Skeletal muscle satellite cell (primary cell): ENCODE results near the gene RFX2.
"Not testable (repeated sequence)": the region's sequence is repeated elsewhere in the genome, so short reads cannot be mapped to it uniquely, and the experiment has no call there.

Experiments used
- H3K27me3 ChIP-seq: 2 replicates; pipeline ENCODE4 v1.7.0; 2013; ENCODE audit warnings: low read length; ENCODE audit not compliant: control insufficient read depth, insufficient read depth
- H3K36me3 ChIP-seq: 2 replicates; pipeline ENCODE4 v1.7.0; 2013; ENCODE audit warnings: mild to moderate bottlenecking, control low read depth, low read length; ENCODE audit not compliant: insufficient read depth
- H3K4me1 ChIP-seq: 2 replicates; pipeline ENCODE4 v1.7.0; 2013; ENCODE audit warnings: low read length; ENCODE audit not compliant: control insufficient read depth, insufficient read depth
- H3K4me2 ChIP-seq: 2 replicates; pipeline ENCODE4 v1.7.0; 2013; ENCODE audit warnings: mild to moderate bottlenecking, low read length
- H3K4me3 ChIP-seq: 2 replicates; pipeline ENCODE4 v1.7.0; 2013; ENCODE audit warnings: low read length
- H3K9ac ChIP-seq: 2 replicates; pipeline ENCODE4 v1.7.0; 2013; ENCODE audit warnings: mild to moderate bottlenecking, low read depth, low read length, moderate library complexity
- H3K9me3 ChIP-seq: replicated peaks from 2 replicates; pipeline ENCODE4 v1.7.0; 2013; ENCODE audit warnings: mild to moderate bottlenecking, control low read depth, low read length

Gene RFX2

DNA sequence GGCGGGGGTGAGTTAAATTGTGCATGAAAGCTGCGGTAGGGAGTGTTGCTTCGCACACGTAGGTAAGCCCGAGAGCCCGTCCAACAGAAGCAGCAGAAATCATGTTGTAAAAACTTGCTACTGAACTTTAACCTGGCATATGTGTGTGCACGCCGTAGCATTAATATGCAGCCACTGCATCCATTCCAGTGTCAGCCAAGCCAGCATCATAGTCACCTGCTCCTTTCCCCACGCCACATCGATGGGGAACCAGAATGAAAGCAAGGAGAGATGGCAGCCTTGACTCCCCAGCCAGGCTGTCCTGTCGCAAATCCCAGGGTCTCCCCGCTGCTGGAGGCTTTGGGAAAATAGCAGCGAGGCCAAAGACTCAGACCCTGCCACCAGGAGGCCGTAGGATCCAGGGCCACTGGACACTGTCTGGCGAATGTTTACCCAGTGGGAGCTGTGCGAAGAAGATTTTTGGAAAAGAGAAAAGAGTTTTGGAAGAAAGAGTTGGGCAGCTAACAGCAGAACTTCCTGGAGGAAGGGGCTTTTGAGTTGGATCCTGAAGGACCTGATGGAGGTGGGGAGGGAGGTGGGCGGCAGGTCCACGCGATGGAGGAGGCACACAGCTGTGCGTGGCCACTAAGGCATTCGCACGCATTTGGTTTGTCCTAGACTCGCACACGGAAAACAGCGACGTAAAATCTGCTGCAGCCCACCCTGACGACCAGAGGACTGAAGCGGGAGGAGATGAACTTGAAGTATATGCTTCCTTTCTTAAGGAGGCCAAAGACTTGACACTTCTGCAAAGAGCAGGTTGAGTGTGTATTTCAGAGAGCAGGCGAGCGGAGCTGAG lies 83.7 kb downstream of the RFX2 start:
- Histone ChIP-seq H3K27me3 (no peaks in the 10 kb centered on the region), H3K4me3 (no peak overlapping the region), H3K9me3 (no peaks in the 10 kb centered on the region), H3K4me2 (no peak overlapping the region), H3K36me3 (no peaks in the 10 kb centered on the region), H3K4me1 (peaks cover 18% of the 10 kb centered on the region), H3K9ac (no peak overlapping the region)

DNA sequence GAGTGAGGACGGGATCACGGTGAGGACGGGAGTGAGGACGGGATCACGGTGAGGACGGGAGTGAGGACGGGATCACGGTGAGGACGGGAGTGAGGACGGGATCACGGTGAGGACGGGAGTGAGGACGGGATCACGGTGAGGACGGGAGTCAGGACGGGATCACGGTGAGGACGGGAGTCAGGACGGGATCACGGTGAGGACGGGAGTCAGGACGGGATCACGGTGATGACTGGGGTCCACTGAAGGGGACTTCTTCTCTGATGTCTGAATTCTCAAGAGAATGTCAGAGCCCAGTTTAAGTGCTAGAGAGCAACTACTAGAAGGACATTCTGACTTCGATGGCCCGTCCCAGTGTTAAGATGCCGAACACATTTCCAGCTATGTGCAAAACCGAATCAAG lies 85.5 kb downstream of the RFX2 start:
- H3K9me3 ChIP-seq, H3K9ac ChIP-seq, H3K36me3 ChIP-seq, H3K4me2 ChIP-seq, H3K4me3 ChIP-seq, H3K27me3 ChIP-seq: not testable (repeated sequence)
- peaks cover 18% of the 10 kb centered on the region for H3K4me1 ChIP-seq

DNA sequence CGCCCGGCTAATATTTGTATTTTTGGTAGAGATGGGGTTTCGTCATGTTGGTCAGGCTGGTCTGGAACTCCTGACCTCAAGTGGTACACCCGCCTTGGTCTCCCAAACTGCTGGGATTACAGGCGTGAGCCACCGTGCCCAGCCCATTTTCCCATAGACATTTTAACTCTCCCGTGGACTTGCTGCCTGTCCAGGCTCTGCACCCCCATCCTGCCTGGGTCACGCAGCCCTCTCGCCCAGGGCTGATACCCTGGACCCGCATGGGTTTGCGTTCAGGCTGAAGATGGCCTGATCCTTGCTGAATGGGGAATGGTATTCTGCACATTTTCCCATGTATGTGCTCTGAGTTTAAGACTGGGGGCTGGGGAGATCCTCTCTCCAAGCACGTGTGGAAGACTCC lies 86.4 kb downstream of the RFX2 start:
- peaks cover 18% of the 10 kb centered on the region for H3K4me1 ChIP-seq
- no peaks in the 10 kb centered on the region for H3K27me3 ChIP-seq
- no peak overlapping the region for H3K9ac ChIP-seq
- H3K36me3 ChIP-seq, result no peaks in the 10 kb centered on the region
- H3K4me3 ChIP-seq, result no peak overlapping the region
- H3K4me2 ChIP-seq, result no peak overlapping the region
- H3K9me3 ChIP-seq, result no peaks in the 10 kb centered on the region

DNA sequence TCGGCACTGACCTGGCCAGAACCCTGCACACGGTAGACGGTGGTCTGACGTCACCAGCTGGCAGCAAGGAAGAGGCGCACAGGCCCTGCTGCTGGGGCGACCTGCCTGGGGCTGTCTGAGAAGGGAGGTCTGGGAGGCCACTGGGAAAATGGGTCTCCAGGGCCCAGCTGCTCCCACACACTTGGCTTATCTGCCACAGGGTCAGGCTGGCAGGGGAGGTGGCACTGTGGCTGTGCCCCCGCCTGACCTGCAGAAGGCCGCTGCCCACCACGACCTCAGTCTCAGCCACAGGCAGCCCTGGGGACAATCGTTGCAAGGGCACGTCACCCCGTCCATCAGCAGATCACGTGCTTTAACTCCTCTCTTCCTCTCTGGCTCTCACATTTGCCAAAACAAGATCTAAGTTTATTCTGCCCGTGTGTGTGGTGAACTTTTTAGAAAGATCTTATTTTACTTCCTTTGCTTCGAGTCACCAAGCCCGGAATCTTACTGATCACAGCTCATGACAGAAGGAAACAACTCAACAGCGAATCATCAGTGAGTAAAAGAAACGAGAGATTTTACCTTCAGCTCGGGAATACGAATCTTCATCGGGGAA lies 87.1 kb downstream of the RFX2 start:
- Histone ChIP-seq H3K4me1 (peaks cover 18% of the 10 kb centered on the region), H3K36me3 (no peaks in the 10 kb centered on the region), H3K4me2 (peak overlapping the region; percentile 63), H3K9ac (peak overlapping the region; percentile 43), H3K4me3 (peak overlapping the region; percentile 24), H3K27me3 (no peaks in the 10 kb centered on the region), H3K9me3 (no peaks in the 10 kb centered on the region)

DNA sequence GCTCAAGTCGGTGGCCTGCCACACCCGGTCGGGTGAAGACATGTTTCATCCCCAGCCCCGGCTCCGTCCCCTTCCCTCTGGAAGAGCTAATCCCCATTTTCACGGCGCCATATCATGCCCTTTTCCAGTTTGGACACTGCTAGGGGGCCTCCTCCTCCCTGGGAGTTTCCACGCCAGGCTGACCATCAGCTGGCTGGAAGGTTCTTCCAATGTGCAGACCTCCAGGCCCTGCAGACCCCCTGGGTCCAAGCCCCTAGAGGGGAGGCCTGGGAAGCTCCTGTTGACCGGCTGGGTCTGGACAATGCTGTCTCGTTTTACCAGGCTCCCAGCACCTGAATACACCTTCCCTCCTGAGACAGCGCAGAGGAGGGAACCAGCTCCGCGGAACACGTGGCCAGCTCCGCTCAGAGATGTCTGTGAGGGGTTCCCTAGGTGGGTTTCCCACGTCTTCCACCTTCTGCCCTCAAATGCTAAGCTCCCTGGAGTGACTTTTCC lies 87.7 kb downstream of the RFX2 start:
- Histone ChIP-seq H3K4me1 (peaks cover 18% of the 10 kb centered on the region), H3K4me2 (peak overlapping the region; percentile 63), H3K36me3 (no peaks in the 10 kb centered on the region), H3K9ac (peak overlapping the region; percentile 43), H3K27me3 (no peaks in the 10 kb centered on the region), H3K4me3 (peak overlapping the region; percentile 24), H3K9me3 (no peaks in the 10 kb centered on the region)

DNA sequence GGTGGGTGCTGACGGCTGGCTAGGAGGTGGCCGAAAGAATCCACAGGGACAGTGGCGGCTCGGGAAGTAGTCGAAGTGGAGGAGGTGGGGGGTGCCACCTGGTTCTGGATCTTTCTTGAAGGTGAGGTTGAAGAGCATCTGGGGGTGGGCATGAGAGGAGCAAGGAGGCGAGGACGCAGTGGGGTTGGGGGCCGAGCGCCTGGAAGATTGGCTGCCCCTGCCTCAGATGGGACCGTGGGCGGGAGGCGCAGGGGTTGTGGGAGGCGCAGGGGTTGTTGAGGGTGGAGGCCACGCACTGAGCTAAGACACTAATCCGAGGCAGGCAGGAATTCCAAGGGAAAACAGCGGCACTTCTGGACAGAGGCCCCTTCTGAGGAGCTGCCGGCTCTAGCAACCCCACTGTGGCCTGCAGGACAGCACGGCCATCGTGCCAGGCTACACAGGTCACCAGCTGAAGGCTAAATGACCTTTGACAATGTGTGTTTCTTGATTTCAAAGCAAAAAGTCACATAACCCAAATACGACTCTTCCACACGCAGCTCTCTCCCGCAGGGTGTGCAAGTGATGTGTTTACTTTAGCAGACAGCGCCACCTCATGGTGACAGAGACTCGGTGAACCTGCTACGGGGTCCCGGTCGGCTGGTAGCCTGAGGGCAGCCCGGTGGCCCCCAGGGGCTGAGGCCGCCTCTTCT lies 88.3 kb downstream of the RFX2 start:
- no peaks in the 10 kb centered on the region for H3K27me3 ChIP-seq
- H3K9ac ChIP-seq, result peak overlapping the region; percentile 43
- no peaks in the 10 kb centered on the region for H3K36me3 ChIP-seq
- H3K4me3 ChIP-seq, result no peak overlapping the region
- peak overlapping the region; percentile 63 for H3K4me2 ChIP-seq
- H3K9me3 ChIP-seq, result no peaks in the 10 kb centered on the region
- H3K4me1 ChIP-seq, result peaks cover 18% of the 10 kb centered on the region

DNA sequence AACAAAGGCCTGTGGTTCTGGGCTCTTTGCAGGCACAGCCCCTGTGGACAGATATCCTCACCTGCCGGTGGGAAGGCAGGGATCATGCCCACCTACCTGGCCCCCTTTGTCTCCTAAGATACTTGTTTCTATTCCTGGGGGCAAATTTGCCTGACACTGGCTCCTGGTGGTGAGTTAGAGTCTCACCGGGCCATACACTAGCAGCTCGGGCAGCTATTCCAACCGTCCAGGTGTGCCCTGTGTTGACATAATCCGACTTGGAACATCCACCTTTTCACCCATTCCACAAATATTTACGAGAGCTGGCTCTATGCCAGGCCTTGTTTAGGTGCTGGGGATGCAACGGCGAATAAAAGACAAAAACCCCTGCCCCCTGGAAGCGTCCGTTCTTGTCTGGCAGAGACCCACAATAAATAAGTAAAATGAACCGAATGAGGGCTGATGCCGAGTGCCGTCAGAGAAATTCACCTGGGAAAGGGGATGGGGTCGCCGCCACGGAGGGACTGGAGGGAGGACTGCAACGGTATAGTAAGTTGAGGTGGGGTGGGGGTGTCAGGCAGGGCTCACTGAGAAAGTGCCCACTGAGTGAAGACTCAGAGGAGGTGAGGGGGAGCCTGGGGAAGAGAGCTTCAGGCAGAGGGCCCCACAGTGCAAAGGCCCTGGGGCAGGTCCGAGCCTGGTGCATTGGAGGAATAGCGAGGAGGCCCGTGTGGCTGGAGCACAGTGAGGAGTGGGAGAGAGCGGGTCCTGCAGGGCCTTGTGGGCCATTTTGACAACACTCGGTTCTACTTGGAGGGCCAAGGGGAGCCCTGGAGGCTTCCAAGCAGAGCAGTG lies 89.1 kb downstream of the RFX2 start:
- Histone ChIP-seq H3K27me3 (no peaks in the 10 kb centered on the region), H3K4me2 (no peak overlapping the region), H3K9ac (no peak overlapping the region), H3K4me3 (no peak overlapping the region), H3K9me3 (no peaks in the 10 kb centered on the region), H3K4me1 (peaks cover 18% of the 10 kb centered on the region), H3K36me3 (no peaks in the 10 kb centered on the region)

DNA sequence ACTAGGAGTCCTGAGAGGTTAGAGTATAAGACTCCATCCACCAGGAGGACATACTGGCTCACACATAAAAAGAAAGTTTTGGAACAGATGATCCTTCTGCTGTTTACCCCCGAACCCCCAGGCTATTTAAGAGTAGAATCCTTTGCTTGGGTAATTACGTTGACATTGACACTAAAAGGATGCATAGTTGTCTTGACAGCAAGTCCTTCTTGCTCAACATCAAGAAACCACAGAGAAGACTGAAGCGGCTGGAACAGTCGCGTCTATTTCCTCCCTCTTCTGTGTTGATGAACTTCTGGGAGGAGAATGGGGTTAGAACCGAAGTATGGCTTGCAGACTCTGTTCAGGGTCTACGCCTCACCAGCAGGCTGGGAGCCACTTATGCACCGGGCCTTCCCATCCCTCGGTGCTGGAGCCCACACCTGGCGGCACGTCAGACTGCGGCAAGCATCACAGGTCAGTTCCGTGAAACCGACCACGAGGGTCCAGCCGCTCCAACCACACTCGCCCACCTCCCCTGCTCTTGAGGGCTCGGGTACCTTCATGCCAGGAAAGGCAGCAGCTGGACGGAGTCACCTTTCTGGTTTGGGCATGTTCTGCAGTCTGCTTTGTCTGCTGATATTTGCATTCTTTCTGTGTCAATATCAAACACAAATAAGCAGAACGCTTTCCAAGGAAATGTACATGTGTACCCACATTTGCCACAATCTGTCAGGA lies 90.0 kb downstream of the RFX2 start:
- H3K4me2 ChIP-seq, result no peak overlapping the region
- H3K4me3 ChIP-seq, result no peak overlapping the region
- H3K27me3 ChIP-seq, result no peaks in the 10 kb centered on the region

DNA sequence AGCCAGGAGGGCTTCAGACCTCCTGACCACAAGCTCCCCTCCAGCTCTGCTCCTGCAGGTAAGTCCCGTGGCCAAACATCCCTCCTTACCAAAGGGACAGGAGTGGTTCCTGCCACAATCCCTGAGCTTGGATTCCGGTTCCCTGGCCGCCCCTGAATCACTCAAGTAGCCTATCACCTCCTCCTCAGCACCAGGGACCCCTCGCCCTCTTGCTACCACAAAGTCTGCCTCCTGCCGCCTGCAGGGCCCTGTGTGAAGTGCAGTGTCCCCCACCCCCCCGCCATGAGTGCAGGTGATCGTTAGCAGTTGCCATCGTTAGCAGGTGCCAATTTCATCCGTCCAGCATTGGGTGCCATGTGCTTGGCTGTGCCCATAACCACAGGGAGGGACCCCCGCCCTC lies 91.5 kb downstream of the RFX2 start:
- no peak overlapping the region for H3K9ac ChIP-seq
- H3K4me3 ChIP-seq, result no peak overlapping the region
- H3K36me3 ChIP-seq, result no peaks in the 10 kb centered on the region
- H3K27me3 ChIP-seq, result no peaks in the 10 kb centered on the region
- no peaks in the 10 kb centered on the region for H3K9me3 ChIP-seq
- peaks cover 18% of the 10 kb centered on the region for H3K4me1 ChIP-seq
- H3K4me2 ChIP-seq, result no peak overlapping the region

More for the DNA sequence above, 90.0 kb downstream of the RFX2 start:
- Histone ChIP-seq H3K9me3 (no peaks in the 10 kb centered on the region), H3K36me3 (no peaks in the 10 kb centered on the region), H3K9ac (no peak overlapping the region), H3K4me1 (peaks cover 18% of the 10 kb centered on the region)

DNA sequence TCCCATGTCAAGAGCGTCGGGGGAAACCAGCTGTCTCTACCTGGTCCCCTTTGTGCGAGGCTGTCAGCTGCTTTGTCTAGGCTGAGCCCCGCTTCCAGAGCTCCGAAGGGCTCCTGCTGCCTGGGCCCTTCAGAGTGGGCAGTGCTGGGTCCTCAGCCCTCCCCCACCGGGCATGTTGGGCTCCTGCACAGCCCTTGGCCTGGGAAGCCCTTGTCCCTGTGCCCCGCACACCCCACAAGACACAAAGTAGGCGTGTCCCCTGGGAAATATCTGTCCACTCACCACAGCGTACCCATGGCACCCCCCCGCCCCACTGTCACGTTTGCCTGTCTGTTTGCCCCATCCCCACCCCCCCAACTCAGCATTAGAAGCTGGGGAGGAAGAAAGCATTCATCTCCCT lies 92.7 kb downstream of the RFX2 start:
- no peak overlapping the region for H3K9ac ChIP-seq
- no peak overlapping the region for H3K4me2 ChIP-seq
- H3K4me1 ChIP-seq, result peaks cover 7% of the 10 kb centered on the region
- no peaks in the 10 kb centered on the region for H3K27me3 ChIP-seq
- H3K4me3 ChIP-seq, result no peak overlapping the region
- H3K36me3 ChIP-seq, result no peaks in the 10 kb centered on the region
- H3K9me3 ChIP-seq, result no peaks in the 10 kb centered on the region
